NCI-H1048 (cell line): ENCODE results near the gene LHFPL6.
A peak's percentile ranks its signal among the peaks of the same experiment; 100 is the strongest.

Source experiments
- DNase-seq: peaks from one replicate; lab custom pipeline; 2025; lab: John Stamatoyannopoulos, UW

LHFPL6 gene

DNA sequence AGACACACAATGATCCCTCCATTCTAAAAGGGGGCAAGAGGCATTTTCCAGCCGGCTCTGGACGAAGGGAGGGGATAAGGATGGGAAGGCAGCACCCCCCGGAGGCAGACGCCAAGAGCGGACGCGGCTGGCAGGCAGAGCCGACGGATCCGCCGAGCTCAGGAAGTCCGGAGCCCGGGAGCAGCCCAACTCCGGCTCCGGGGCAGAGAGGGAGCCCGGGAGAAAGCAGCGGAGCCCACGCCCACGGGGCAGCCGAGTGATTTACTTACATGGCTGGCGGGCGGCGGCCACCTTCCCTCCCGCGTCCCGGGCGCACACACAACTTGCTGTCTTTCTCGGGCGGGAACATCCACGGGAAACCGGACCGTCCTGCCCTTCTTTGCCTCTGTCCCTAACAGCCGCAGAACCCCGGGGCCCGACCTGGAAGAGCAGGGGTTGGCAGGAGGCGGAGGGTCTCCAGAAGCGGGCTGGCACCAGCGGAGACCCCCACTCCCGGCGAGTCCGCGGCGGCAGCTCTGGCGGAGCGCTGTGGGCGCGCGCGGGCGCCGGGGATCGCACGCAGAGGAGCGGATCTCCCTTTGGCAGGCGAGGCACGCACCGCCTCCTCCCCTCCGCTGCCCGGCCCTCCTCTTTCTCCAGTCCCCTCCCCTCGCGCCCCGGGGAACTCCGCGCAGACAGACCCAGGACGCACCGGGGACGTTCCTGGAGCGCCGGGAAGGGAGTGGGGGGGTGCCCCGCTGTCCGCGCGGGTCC lies at the start of gene LHFPL6:
Gene LHFPL6 (minus strand): TSS at position 580 of the 753 bp plus-strand sequence.
- DNase-seq, result no peak

- no peak for DNase-seq
Observed at GRCh38 chr13:39646122-39646521, 43.1 kb upstream of the LHFPL6 start.

DNA sequence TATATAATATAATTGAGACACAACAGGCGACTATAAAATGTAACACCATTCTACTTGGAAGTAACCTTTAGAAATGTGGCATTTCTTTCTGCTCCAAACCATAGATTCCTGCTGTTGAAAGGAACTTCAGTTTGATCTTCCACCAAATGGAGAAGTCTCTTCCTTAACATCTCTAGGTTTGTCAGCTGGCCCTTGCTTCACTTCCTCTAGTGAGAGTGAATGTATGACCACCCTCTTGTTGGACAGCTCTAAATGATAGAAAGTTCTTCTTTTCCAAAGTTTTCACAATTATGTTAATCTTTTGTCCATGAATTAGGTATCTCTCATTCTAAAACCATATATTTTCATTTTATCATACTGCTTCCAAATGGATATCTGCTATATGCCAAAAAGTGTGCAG lies 38.7 kb upstream of the LHFPL6 start:
- no peak for DNase-seq

- no peak for DNase-seq
Observed at GRCh38 chr13:39637890-39638289, 34.9 kb upstream of the LHFPL6 start.

DNA sequence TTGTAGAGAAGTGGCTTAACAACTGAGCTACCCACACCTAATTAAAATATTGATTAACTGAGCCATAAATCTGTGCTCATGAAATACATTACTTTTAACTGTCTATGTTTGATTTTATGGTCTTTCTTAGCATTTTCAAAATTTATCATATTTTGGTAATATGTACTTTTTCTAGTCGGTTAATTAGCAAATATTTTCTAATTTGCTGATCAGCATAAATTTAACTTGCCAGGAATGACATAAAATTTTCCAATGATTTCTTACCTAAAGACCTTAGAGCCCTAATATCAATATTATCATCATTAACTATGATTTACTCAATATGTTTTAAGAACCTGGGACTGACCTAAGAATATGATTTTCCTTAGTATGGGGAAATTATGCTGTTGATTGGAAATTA lies 32.6 kb upstream of the LHFPL6 start:
- no peak for DNase-seq

GRCh38 chr13:39632994-39633393 lies 30.0 kb upstream of the LHFPL6 start:
- no peak for DNase-seq

- DNase-seq, result no peak
Observed at GRCh38 chr13:39631307-39631706, 28.3 kb upstream of the LHFPL6 start.

- DNase-seq, result no peak
Observed at GRCh38 chr13:39623466-39623865, 20.5 kb upstream of the LHFPL6 start.

DNA sequence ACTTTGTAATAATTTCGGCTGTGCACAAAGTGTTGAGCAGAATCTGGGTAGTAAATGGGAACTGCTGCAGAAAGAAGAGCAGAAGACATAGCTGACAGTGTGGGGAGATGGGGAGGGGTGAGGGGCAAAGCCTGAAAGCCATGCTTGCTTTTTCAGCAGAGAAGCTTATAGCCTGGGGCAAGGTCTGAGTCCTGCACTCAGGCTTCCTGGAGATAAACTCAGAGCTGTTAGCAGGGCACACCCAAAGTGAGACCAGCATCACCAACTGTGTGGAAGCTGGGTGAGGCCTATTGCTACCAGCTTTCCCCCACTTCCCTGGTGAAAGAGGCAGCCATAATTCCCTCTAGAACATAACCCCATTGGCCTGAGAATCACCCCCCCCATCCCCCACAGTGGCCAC lies 15.6 kb upstream of the LHFPL6 start:
- no peak for DNase-seq

DNA sequence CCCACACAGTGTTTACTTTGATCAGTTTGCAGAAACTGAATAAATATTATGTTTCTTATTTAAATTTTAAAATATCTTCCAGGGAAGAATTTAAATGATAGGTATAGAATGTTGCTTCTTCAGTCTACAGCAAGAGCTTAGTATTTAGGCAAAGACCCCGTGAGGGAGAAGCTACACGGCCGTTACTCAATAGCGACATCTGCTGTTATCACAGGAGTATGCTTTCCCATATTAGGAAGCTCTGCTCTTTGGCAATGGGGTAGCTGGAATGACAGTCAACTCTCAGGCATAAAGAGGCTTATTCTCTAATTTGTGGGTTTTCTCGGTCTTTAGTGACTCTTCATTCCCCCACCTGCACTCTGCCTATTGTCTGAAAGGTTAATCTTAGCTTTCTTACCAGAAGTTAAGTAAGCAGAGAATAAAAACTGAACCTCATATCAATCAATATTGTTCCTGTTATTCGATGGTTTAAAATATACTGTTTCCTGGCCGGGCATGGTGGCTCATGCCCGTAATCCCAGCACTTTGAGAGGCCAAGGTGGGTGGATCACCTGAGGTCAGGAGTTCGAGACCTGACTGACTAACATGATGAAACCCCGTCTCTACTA lies 13.2 kb upstream of the LHFPL6 start:
- no peak for DNase-seq

- DNase-seq, result peak; percentile 0
Observed at GRCh38 chr13:39612023-39612637, 9.1 kb upstream of the LHFPL6 start.

DNA sequence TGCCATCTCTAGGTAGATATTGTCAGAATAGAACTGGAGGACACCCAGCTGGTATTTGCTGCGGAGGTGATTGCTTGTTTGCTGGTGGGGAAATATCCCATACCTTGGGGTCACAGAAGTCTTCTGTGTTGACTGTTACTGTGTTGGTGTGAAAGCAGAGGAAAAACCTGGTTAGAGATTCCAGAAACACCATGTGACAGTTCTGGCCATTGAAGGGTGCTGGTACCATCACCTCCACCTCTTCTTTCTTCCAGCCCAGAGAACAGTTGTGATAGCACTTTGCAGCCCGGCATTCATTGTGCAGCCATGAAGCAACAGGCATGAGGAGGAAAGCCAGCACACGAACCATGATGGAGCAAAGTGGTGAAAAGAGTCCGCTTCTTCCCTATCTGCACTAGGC lies 4.9 kb upstream of the LHFPL6 start:
- DNase-seq, result no peak

DNA sequence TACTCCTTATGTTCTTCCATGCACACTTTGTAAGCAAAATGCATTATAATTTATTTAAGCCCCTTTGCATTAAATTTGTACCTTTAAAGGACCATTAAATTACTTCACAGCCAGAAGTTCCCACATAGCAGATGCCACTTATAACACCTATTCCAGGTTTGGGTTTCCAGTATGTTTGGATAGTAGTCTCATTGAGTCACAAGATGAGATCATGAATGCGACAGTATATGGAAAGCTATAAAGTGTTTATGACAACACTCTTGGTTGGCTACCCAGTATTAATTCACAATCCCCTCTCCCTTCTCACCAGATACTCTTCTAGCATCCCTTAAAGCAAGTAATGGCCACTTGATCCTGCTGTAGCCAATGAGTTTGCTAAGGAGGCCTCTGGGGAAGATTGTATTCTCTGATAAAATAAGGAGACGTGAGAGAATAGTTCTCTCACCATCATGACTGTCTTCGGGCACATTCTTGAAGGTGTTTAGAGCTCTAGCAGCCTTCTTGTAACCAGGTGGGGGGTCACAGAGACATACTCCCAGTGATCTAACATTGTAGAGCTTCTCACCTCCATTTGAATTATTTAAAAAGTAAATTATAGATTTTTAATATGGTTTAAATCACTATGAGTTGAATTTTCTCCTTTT lies 2.8 kb upstream of the LHFPL6 start:
- DNase-seq, result no peak

- DNase-seq, result no peak
Observed at GRCh38 chr13:39604756-39605155, 1.8 kb upstream of the LHFPL6 start.

DNA sequence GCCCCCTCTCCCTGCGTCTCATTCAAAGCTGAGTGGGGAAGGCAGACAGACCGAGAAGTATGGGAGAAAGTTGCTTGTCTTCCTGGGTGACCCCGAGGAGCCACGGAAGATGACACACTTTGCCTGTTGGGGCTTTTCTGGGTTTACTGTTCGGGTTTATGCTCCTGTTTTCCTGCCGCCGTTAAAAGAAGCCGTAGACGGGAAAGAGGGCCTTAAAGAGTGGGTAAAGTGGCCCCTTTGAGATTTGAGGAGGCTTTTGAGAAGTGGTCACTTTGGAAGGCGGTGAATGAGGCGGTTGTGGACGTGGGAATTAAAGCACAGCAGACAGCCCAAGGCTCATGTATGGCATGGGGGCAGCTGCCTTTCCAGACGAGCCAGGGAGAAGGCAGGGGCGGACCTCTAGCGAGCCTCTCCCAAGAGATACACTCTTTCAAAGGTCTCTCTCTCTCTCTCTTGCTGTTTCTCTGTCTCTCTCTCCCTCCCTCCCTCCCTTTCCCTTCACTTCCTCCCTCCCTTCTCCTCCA lies 493 bp upstream of the LHFPL6 start:
- DNase-seq, result no peak

DNA sequence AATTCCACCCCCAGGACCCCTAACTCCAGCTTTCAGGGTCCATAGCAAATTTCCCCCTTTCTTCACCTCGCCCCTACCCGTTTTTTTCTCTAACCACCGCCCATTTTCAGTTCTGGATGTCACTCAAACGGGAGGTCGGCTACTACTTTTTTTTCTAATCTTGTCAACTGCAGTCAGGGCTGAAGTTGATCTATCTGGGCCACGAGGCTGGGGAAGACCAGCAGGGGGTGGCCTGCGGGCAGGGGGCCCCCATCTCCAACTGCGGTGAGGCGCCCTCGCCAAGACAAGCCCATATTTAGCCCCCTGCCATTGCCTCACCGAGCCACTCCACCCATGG lies 748 bp downstream of the LHFPL6 start:
- DNase-seq, result no peak

GRCh38 chr13:39601636-39602035 lies 1.4 kb downstream of the LHFPL6 start:
- no peak for DNase-seq

DNA sequence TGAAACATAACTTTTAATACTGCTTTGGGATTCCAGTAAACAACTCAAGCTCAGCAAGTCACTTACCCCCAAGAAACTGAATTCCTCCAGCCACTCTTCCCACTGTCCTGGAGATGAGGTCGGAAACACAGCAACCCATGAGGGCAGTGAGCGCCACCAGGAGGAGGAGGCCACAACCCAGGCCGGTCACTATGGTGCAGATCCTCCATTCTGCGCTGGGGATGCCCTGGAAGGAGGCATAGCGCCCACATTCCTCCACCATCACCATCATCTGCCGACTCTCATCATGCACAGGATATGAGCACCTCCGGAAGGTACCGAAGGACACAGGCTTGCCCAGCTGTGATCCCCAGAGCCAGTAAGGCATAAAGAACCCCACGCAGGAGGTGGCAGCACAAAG lies 2.2 kb downstream of the LHFPL6 start:
- no peak for DNase-seq

DNA sequence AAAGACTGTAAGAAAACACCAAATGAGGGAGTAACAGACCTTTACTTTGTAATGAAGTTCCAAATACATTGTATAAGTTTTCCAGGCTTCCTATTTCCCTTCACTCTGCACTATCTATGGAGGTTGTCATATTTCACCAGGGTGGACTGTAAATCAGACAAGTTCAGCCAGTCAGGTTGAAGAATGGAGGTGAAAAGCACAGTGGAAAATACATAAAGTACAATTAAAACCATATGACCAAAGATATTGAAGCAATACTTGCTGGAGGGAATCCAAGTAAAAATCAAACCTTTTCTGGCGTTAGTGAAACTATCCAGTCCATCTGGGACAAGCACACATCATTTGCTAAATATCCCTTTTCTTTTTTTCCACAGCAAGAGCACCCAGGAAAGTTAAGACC lies 3.2 kb downstream of the LHFPL6 start:
- no peak for DNase-seq

DNA sequence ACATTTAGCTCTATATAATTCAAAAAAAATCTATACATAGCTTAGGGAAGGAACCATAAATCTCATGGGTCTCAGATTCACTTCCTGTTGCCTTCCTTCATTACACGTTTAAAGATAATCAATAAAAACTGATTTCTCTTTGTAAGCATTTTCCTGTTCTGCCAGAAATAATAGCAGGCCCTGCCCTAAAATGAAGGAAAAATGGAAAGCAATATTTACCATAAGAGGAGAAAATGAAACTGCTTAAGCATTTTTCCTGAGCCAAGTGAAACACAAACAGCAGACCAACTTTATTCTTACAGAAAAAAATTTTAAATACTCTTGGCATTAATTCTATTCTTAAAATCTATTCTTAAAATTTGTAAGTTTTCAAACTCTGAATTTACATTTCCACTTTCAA lies 4.0 kb downstream of the LHFPL6 start:
- DNase-seq, result no peak

GRCh38 chr13:39597838-39598237 lies 5.2 kb downstream of the LHFPL6 start:
- no peak for DNase-seq

- DNase-seq, result no peak
Observed at GRCh38 chr13:39596685-39597084, 6.3 kb downstream of the LHFPL6 start.

DNA sequence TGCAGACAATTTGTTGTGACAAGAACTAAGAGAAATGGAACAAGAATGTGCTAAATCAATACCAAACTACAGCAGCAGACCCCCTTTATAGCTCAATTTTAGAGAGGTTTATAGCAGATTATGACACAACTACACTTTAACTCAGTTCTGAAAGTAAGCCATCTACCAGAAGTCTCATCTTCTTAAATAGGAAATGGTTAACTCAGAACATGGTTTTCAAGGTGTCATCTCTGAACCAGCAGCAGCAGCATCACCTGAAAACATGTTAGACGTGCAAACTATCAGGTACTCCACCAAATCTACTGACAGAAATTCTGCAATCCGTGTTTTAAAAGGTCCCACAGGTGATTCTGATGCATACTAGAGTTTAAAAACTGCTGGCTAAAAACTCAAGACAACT lies 6.8 kb downstream of the LHFPL6 start:
- DNase-seq, result no peak
